Panc1 (cell line): ENCODE measurements around the gene ZFAND2A. TPM values are rescaled to one million over a fixed set of nuclear protein-coding genes. Genes with fewer than 3 reads are reported as not detected.
"Not testable (repeated sequence)": the region's sequence is repeated elsewhere in the genome, so short reads cannot be mapped to it uniquely, and the experiment has no call there.

Experiments used
- ATAC-seq: fragments of 200-7000 bp; cut with Tn5 transposase; 2 replicates; pipeline ENCODE4 v1.9.1; 2020; ENCODE audit warnings: mild to moderate bottlenecking, moderate library complexity
- Bru-seq: library from RNA; stranded (reverse); fragments of 400-500 nt; gene quantifications from one replicate; lab custom pipeline; 2021; lab: Mats Ljungman, UMichigan
- BruChase-seq, 2 experiments: library from RNA; stranded (reverse); fragments of 400-500 nt; gene quantifications; one replicate each; lab custom pipeline; 2021; lab: Mats Ljungman, UMichigan
- BruUV-seq: library from RNA; stranded (reverse); fragments of 400-500 nt; replicated peaks from 2 replicates; lab custom pipeline; 2021; lab: Mats Ljungman, UMichigan
- CTCF ChIA-PET: fragments of 300-600 bp; sonication (Branson Sonifier 250); formaldehyde crosslinking; loops from one replicate; lab custom pipeline; 2022; ENCODE audit warnings: antibody characterized with exemption; lab: Charles Lee
- POLR2A ChIA-PET: fragments of 300-600 bp; sonication (Branson Sonifier 250); formaldehyde crosslinking; loops from one replicate; lab custom pipeline; 2022; ENCODE audit warnings: antibody characterized with exemption; lab: Charles Lee
- DNase-seq: peaks from one replicate; pipeline ENCODE4 v3.0.0-alpha.2; 2010; ENCODE audit warnings: low read depth, low spot score
- H3K27ac ChIP-seq: 2 replicates; pipeline ENCODE4 v1.5.1; 2011; ENCODE audit warnings: mild to moderate bottlenecking, low read length, inconsistent platforms
- H3K27me3 ChIP-seq: fragments of 200-500 bp; sonication (Bioruptor generic); 2 replicates; pipeline ENCODE4 v1.6.0; 2014; ENCODE audit warnings: low read length, inconsistent platforms; ENCODE audit not compliant: control insufficient read depth, insufficient read depth
- H3K36me3 ChIP-seq: fragments of 200-500 bp; sonication (Bioruptor generic); 2 replicates; pipeline ENCODE4 v1.5.1; 2014; ENCODE audit warnings: inconsistent platforms, mild to moderate bottlenecking, low read length, moderate library complexity; ENCODE audit not compliant: control insufficient read depth, insufficient read depth
- H3K4me1 ChIP-seq: 2 replicates; pipeline ENCODE4 v1.5.1; 2011; ENCODE audit warnings: inconsistent platforms, mild to moderate bottlenecking, low read length, moderate library complexity; ENCODE audit not compliant: control insufficient read depth, insufficient read depth
- H3K4me3 ChIP-seq, 2 experiments: 2 replicates each; pipeline ENCODE4 v1.5.1; 2011 to 2012; ENCODE audit warnings: low read depth in 2 of 2, low read length in 2 of 2, mild to moderate bottlenecking in 2 of 2, inconsistent platforms in 1 of 2, moderate library complexity in 1 of 2
- H3K9me3 ChIP-seq: fragments of 200-500 bp; sonication (Bioruptor generic); 2 replicates; pipeline ENCODE4 v1.5.1; 2014; ENCODE audit warnings: low read depth, mild to moderate bottlenecking, inconsistent platforms, low read length, moderate library complexity; ENCODE audit not compliant: control insufficient read depth, insufficient read depth
- POLR2AphosphoS5 ChIP-seq: IDR thresholded peaks from 2 replicates; pipeline ENCODE4 v1.6.1; 2012; ENCODE audit warnings: mild to moderate bottlenecking, low read depth, low read length, moderate library complexity
- SIN3A ChIP-seq: IDR thresholded peaks from 2 replicates; pipeline ENCODE4 v1.6.1; 2012; ENCODE audit warnings: low read depth, mild to moderate bottlenecking, low read length, moderate library complexity, borderline replicate concordance; ENCODE audit not compliant: insufficient read depth
- TCF7L2 ChIP-seq: IDR thresholded peaks from 2 replicates; pipeline ENCODE4 v1.6.1; 2011; ENCODE audit warnings: mild to moderate bottlenecking, low read depth, low read length, inconsistent platforms
- in situ Hi-C: cut with HindIII; loops from 2 replicates; pipeline ENCODE4 v1.10.0; 2016; ENCODE audit warnings: low sequenced_read_pairs, low pct_unique_long_range_greater_than_20kb
- intact Hi-C: fragments of 100-400 bp; cut with micrococcal nuclease; formaldehyde crosslinking; loops from one replicate; pipeline ENCODE4 v1.10.0; 2022; ENCODE audit not compliant: unreplicated experiment
- long read RNA-seq: library from polyadenylated mRNA; unstranded; transcript quantifications from one replicate; pipeline ENCODE4 v2.0.0, GENCODE V29; 2021; ENCODE audit not compliant: unreplicated experiment
- polyA plus RNA-seq: library from polyadenylated mRNA; unstranded; fragments of >200 nt; gene quantifications from one replicate; pipeline ENCODE4 v1.2.1, GENCODE V29; 2012; ENCODE audit warnings: missing spikeins; ENCODE audit not compliant: insufficient read length
- total RNA-seq: library from RNA; stranded (reverse); gene quantifications from one replicate; pipeline ENCODE4 v1.2.1, GENCODE V29; 2021; ENCODE audit not compliant: unreplicated experiment
- TF ChIP-seq, protein P1 (sequence below), 2 experiments: IDR thresholded peaks; 2 replicates each; pipeline ENCODE4 v1.6.1; 2011 to 2012; ENCODE audit warnings: low read depth in 2 of 2, control low read depth in 1 of 2, low read length in 1 of 2, mild to moderate bottlenecking in 1 of 2, moderate library complexity in 1 of 2; ENCODE audit not compliant: insufficient read depth in 1 of 2
- TF ChIP-seq, protein P2 (sequence below): fragments of 450-650 bp; IDR thresholded peaks from 2 replicates; pipeline ENCODE4 v1.5.1; 2017; ENCODE audit warnings: mild to moderate bottlenecking

ZFAND2A gene, protein sequence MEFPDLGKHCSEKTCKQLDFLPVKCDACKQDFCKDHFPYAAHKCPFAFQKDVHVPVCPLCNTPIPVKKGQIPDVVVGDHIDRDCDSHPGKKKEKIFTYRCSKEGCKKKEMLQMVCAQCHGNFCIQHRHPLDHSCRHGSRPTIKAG
- total RNA-seq = 24.1 TPM
- polyA plus RNA-seq = 23.0 TPM
- percentile 74 among the genes with signal in this experiment for Bru-seq, nascent RNA
- percentile 63 among the genes with signal in this experiment for BruChase-seq, experiment 1, labeled RNA remaining after a 2-hour chase
- BruChase-seq, experiment 2, labeled RNA remaining after a 6-hour chase = percentile 61 among the genes with signal in this experiment
- long read RNA-seq, transcript ZFAND2A-201 (5 exons, 860 nt) = major isoform, 24 of 37 reads
- long read RNA-seq, partial matches to known transcripts = 0 of 37 reads
- long read RNA-seq, other reads (novel, unspliced or antisense) = 13 of 37 reads

DNA sequence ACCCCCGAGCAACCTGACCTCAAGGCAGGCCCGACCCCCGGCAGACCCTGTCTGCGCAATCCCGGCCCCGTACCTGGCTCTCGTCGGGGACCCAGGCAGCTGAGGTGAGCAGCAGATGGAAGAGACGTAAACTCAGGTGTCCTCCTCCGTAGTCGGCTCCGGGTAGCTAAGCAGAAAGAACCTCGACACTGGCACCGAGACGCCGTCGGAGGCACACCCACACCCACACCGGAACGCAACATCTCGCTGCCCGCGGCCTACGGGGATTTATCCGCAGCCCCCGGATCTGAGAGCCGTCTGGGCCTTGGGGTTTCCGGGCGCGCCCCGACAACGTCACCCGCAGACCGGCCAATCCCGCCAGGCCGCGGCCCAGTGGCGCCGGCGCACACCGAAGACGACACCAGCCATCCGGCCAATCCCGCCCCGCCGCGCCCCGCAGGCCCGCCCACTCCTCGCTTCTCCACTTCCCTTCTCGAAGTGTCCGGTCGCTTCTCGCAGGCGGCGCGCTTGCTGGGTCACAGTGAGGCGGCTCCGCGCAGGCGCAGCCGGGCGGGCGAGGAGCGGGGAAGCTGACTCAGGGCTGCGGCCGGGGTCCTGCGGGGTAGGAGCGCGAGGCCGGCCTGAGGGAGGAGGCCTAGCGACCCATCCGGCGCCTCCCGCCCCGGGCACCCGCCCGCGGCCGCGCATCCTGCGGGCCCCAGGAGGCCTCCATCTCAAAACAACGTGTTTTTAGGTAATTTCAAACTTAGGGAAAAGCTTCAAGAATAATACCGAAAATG lies at the start of gene ZFAND2A:
Gene ZFAND2A, minus strand, starts transcription at position 306 of the 779 bp plus-strand sequence. CDS start 1,984 bp downstream, outside the sequence.
- no peaks in the 10 kb centered on the region for H3K27me3 ChIP-seq
- TF ChIP-seq, protein P1, sequence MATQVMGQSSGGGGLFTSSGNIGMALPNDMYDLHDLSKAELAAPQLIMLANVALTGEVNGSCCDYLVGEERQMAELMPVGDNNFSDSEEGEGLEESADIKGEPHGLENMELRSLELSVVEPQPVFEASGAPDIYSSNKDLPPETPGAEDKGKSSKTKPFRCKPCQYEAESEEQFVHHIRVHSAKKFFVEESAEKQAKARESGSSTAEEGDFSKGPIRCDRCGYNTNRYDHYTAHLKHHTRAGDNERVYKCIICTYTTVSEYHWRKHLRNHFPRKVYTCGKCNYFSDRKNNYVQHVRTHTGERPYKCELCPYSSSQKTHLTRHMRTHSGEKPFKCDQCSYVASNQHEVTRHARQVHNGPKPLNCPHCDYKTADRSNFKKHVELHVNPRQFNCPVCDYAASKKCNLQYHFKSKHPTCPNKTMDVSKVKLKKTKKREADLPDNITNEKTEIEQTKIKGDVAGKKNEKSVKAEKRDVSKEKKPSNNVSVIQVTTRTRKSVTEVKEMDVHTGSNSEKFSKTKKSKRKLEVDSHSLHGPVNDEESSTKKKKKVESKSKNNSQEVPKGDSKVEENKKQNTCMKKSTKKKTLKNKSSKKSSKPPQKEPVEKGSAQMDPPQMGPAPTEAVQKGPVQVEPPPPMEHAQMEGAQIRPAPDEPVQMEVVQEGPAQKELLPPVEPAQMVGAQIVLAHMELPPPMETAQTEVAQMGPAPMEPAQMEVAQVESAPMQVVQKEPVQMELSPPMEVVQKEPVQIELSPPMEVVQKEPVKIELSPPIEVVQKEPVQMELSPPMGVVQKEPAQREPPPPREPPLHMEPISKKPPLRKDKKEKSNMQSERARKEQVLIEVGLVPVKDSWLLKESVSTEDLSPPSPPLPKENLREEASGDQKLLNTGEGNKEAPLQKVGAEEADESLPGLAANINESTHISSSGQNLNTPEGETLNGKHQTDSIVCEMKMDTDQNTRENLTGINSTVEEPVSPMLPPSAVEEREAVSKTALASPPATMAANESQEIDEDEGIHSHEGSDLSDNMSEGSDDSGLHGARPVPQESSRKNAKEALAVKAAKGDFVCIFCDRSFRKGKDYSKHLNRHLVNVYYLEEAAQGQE (IDR thresholded peaks at IDR 0.05; ENCODE audit: insufficient read depth in 1 of 2, low read depth in 2 of 2, low read length in 1 of 2) = peak in 1 of 2 experiments; percentile 55; a peak in 1 of 4 replicates
- TF ChIP-seq, protein P2, sequence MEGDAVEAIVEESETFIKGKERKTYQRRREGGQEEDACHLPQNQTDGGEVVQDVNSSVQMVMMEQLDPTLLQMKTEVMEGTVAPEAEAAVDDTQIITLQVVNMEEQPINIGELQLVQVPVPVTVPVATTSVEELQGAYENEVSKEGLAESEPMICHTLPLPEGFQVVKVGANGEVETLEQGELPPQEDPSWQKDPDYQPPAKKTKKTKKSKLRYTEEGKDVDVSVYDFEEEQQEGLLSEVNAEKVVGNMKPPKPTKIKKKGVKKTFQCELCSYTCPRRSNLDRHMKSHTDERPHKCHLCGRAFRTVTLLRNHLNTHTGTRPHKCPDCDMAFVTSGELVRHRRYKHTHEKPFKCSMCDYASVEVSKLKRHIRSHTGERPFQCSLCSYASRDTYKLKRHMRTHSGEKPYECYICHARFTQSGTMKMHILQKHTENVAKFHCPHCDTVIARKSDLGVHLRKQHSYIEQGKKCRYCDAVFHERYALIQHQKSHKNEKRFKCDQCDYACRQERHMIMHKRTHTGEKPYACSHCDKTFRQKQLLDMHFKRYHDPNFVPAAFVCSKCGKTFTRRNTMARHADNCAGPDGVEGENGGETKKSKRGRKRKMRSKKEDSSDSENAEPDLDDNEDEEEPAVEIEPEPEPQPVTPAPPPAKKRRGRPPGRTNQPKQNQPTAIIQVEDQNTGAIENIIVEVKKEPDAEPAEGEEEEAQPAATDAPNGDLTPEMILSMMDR = no peak
- TF ChIP-seq POLR2AphosphoS5 = peak; percentile 94
- peak; percentile 81 for DNase-seq
- peak; percentile 97 for ATAC-seq
- CTCF ChIA-PET = no interaction called here
- POLR2A ChIA-PET = interaction anchor here (2.0 kb wide), 1 partner anchor 22 kb away, joined by 6 read pairs; a partner anchor contains a TSS
- peak within 1 kb of the TSS; percentile 96 for H3K27ac ChIP-seq
- H3K9me3 ChIP-seq = no peaks in the 10 kb centered on the region
- peak within 1 kb of the TSS; percentile 65 to 79 for H3K4me3 ChIP-seq
- intact Hi-C loops = no loop called here
- peaks cover 23% of the 10 kb centered on the region for H3K4me1 ChIP-seq
- in situ Hi-C loops = no loop called here
- BruUV-seq = no TSS peak
- peaks cover 14% of the 10 kb centered on the region for H3K36me3 ChIP-seq

DNA sequence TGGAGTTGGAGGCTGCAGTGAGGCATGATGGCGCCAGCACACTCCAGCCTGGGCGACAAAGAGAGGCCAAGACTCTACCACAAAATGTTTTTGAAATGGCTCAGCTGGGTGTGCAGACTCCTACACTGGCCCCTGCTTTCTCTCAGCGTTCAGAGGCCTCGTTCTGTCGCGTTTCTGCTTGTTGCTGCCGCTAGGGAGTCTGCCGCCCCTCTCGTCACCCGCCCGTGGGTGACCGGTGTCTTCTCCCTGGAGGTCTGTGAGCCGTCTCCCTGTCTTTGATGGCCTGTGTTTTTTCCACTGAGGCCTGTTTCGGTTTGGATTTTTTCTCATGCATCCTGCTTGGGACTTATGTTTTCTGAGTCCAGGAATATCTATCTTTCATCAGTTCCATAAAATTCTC lies 49.1 kb upstream of the ZFAND2A start:
- DNase-seq (no peak), ATAC-seq (no peak)
- Histone ChIP-seq H3K4me1 (peaks cover 5% of the 10 kb centered on the region; the same call in 1 of the 2 replicates), H3K27me3 (no peaks in the 10 kb centered on the region), H3K9me3 (no peaks in the 10 kb centered on the region), H3K36me3 (no peaks in the 10 kb centered on the region), H3K27ac (no peak overlapping the region), H3K4me3 (no peak overlapping the region)
- intact Hi-C loops = no loop called here
- in situ Hi-C loops = no loop called here
- no TSS peak for BruUV-seq
- CTCF ChIA-PET = no interaction called here
- POLR2A ChIA-PET = no interaction called here
- TF ChIP-seq TCF7L2 (no peak), SIN3A (no peak), POLR2AphosphoS5 (no peak)
- TF ChIP-seq, protein P2 = no peak
- TF ChIP-seq, protein P1 (IDR thresholded peaks at IDR 0.05; ENCODE audit: insufficient read depth in 1 of 2, low read depth in 2 of 2, low read length in 1 of 2) = no peak

DNA sequence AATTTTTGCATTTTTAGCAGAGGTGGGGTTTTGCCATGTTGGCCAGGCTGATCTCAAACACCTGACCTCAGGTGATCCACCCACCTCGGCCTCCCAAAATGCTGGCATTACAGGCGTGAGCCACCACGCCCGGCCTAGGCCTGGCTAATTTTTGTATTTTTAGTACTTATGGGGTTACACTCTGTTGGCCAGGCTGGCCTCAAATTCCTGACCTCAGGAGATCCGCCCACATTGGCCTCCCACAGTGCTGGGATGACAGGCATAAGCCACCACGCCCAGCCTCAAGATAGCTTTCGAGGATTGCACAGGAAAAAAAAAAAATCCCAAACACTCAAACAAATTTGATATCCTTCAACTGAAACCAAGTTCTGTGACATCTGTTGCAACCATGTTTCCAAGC lies 45.7 kb upstream of the ZFAND2A start:
- CTCF ChIA-PET = interaction anchor here (0.9 kb wide), 1 partner anchor 11 kb away, joined by 3 read pairs; no protein-coding TSS in a partner anchor
- H3K27me3 ChIP-seq, ATAC-seq, H3K4me1 ChIP-seq, H3K27ac ChIP-seq, intact Hi-C loops, H3K9me3 ChIP-seq, DNase-seq, H3K36me3 ChIP-seq, H3K4me3 ChIP-seq, in situ Hi-C loops, BruUV-seq: not testable (repeated sequence)
- POLR2A ChIA-PET = interaction anchor here (0.7 kb wide), 1 partner anchor 220 kb away, joined by 3 read pairs; no protein-coding TSS in a partner anchor
